GM21381 (cell line): ENCODE results near the gene NUDT4.
A peak's percentile ranks its signal among the peaks of the same experiment; 100 is the strongest.
"Not testable (repeated sequence)": the region's sequence is repeated elsewhere in the genome, so short reads cannot be mapped to it uniquely, and the experiment has no call there.

Source experiments
- ATAC-seq: cut with Tn5 transposase; IDR thresholded peaks from one replicate; pipeline ENCODE4 v1.9.1; 2021; ENCODE audit warnings: mild to moderate bottlenecking, moderate library complexity; ENCODE audit not compliant: unreplicated experiment

NUDT4 gene

DNA sequence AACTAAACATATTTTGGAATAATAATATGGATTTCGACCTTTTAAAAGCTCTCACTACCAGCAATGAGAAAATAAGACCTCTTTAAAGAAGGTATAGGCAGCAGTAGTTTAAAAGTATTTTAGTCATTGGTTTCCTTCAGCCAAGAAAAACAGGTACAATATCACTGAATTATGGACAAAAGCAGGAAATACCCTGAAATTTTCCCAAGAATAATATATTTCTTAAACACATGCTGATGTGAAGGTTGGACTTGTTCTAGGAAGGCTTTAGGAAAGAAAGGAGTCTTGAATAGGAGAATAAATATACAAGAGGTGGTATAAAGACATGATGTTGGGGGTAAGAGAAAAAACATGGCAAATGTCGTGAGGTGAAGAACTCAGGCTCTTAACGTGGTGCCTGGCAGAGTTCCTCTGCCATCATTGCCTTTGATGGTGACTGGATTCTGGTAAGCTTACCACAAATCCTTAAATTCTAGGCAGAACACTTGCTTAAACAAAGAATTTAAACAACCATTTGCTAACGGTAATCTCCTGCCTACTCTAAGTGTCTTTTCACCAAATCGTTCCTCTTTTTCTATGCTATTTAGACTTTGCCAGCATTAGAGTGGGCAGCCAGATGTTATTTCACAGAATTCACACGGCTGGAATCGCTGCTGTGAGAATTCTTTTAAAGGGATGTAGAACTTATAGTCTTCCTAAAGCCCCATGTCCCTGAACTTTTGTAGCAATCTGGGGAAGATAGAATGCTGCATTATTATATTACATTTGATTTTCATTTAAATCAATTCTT, 11.9 kb upstream of the NUDT4 start:
- no peak for ATAC-seq

DNA sequence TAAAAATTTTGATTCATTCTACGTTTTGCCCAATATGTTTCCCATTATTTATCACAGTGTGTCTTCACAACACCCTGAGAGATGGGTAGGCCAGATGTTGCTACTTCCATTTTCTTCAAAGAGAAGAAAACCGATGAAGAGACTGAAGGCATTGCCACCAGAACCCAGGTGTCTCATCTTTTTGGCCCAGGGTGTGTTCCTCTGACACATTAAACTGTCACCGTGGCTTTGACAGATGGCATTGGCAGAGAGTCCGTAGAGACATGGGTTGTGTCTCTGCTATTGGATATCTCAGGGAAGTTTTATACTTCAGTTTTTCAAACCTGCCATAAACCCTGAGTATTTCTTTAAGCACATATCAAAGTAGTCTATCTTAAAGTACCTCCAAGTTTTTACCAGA, 11.3 kb upstream of the NUDT4 start:
- no peak for ATAC-seq

DNA sequence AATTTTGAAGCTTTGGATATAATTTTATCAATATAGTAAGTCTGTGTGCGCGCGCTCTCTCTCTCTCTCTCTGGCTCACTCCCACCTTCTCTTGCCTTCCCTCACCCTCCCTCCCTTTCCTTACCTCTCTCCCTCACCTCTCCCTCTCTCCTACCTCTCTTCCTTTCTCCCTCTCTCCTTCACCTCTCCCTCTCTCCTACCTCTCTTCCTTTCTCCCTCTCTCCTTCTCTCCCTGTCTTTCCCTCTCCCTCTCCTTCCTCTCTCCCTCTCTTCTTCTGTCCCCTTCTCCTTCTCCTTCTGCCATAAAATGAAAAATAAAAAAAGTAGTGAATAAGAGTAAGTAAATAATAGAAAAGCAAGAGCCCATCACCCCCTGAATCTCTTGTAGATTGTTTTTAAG, 9.0 kb upstream of the NUDT4 start:
- no peak for ATAC-seq

DNA sequence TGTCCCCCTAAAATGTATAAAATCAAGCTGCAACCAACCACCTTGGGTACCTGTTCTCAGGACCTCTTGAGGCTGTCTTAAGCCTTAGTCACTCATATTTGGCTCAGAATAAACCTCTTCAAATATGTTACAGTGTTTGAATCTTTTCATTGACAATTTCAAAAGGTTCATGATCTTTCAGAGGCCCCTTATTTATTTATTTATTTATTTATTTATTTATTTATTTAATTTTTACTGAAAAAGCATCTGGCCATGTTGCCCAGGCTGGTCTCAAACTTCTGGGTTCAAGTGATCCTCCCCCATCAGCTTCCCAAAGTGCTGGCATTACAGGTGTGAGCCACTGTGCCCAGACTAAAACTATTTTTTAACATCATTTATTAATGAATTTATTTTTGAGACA, 8.2 kb upstream of the NUDT4 start:
- no peak for ATAC-seq

DNA sequence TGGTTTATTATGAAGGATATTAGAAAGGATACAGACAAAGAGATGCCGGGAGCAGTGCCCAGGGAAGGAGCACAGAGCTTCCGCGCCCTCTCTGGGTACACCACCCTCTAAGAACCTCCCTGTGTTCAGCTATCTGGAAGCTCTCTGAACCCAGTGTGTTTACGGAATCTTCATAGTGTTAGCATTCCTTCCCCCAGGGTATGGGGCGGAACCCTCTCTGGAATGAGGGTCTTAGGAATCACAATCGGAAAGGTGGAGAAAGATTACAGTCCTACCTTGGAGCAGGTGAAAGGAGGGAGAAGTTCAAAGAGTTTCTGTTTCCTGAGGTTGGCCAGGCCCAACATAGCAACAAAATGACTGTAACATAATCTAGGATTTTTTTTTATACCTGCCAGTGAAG, 6.8 kb upstream of the NUDT4 start:
- ATAC-seq: no peak

DNA sequence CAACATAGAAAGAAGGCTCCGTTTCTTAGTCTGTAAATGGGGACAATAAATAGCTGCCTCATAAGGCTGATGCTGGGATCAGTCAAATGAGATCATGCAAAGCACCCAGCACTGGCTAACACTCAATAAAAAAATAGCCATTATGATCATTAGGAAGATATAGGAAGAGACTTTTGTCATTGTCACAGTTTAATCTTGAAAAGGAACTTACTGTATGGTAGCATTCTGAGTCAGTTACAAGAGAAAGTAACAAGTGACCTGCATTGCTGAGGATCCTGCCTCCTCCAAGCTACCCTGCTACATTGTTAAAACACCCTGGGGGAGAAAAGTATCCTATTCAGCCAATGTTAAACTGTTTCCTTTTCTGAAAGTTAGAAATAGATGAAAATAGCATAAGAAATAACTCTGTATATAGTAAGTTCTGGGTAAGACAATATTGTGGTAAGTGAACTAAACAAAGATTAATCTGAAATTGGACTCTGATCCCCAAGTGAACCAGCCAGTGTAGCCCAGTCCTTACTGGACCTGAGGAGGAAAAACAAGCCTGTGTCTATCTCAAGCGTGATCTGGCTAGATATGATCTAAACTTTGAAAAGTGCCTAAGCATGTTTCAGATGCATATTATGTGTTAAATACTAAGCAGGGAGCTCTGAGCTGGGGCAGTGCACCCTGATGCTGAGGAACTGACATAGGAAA, 3.6 kb upstream of the NUDT4 start:
- no peak for ATAC-seq

DNA sequence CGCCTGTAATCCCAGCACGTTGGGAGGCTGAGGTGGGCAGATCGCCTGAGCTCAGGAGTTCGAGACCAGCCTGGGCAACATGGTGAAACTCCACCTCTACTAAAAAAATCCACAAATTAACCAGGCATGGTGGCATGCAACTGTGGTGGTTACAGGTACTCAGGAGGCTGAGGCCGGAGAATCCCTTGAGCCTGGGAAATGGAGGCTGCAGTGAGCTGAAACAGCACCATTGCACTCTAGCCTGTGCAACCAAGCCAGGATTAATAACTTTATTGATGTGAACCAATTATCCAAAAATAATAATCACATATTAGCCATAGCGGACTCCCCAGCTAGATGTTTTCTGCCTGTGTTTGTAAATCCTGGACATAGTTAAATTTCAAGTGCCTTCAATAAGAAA, 1.8 kb upstream of the NUDT4 start:
- no peak for ATAC-seq

DNA sequence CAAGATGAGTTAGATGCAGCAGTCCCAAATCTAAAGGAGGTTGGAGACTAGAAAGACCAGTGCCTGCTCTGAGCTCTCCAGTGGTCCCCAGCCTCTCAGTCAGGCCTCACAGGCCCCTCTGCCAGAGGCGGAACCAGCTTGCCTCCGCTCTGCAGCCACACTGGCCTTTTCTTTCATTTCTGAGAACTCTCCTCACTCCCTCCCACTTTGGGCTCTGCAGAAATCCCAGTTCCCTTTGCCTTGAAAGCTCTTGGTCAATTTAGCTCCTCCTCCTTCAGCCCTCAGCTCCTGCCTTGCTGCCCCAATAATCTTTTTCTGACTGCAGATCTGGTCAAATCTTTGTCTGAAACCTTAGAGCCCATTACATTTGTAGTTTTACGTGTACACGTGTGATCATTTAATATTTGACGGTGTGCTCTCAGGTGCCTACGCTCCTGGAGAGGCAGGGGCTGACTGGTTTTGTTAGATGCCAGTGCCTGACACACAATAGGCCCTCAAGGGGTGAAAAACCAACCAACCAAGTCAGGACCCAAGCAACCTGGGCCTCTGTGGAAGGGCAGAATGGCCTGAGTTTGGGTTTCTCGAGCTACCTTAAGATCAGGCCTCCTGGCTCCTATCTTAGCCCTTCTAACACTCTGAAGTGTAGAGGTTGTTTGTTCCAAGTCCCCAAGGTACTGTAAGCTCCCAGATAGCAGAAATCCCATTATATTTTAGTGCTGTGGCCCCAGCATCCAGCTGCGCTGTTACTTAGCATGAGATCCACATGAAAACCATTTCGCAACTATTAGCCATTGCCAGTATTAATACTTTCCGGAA, 1.1 kb upstream of the NUDT4 start:
- no peak for ATAC-seq

DNA sequence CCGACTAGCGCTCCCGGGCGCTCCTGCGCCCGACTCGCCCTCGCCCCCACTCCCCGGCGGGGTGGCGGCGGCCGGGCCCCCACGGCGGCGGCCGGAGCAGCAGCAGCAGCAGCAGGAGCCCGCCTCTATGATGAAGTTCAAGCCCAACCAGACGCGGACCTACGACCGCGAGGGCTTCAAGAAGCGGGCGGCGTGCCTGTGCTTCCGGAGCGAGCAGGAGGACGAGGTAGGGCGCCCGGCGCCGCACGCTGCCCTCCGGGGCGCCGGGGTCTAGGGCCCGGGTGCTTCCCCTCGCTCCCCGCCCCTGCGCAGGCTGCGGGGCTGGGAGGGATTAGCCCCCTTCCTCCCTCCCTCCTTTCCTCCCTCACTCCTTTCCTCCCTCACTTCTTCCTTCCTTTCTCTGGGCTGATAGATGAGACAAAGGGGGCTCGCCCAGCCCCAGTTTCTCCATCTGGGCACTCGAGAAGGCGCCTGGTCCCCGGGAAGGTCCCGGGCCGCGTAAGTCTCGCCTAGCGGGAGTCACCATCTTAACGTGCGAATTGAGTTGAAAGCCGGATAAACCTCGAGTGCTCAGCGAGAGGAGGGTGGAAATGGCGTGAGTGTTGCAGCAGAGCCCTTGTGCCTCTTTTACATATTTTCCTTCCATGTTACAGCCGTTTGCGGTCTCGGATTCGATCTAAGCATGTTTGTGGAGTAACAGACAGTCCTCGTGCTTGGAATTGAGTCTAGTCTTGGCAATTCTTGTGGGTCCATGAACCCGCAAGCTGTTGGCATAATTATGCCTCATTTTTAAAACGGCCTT, 672 bp downstream of the NUDT4 start:
- ATAC-seq: peak; percentile 30

DNA sequence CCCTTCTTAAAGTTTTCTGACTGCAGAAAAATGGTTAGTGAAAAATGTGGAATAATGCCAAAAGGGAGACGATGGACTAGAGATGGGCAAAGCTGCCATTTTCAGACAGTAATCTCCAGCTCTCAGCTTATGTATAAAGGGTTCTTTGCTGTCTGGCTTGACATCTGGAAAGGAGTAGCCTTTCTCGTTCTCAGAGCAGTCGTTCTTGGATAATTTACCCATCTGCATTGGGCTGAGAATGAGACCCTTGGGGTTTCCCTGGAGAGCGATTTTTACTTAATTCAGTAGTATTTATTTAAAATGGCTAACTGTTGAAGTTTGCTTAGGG, 1.2 kb downstream of the NUDT4 start:
- ATAC-seq: no peak

DNA sequence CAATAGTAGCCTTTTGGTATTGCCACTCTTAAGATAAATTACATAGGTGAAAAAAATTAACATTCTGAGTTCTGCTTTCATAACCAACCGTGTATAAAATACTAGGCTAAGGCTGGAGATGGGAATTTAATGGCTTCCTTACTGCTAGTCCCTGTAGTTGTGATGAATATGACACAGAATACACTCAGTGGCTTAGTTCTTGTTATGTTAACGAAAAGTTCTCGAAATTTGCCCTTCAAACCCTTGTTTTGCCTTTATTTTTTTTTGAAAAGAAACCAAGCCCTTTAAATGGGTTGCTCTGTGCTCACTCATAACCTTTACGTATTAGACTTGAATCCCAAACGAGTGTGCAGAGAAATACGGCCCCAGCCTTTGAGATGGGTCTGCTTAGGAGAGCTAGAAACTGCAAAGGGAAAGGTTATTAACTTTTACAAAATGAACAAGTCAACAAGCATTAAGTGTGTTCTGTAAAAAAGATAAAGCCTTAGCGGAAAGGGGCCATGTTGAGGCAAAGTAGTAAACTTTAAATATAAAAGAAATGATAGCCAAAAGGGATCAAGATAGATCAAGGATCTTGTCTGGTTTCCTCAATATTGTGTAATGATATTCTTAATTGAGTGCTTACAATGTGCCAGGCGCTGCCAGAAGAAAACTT, 1.7 kb downstream of the NUDT4 start:
- ATAC-seq: no peak

DNA sequence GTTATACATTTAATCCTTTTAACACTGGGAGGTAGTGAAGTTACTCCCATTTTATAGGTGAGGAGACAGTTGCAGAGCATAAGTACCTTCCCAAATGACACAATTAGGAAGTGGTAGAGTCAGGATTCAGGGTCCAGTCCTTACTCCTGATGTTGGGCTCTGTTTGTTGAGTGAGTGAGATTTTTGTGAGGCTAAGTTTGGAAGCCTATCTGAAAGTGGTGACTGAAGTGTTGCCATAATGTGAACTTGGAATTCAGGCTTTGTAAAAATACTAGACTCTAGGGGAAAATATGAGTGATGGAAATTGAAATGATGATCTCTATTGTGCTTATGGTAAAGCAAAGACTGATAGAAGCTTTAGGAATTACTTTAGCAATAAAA, 2.2 kb downstream of the NUDT4 start:
- no peak for ATAC-seq

DNA sequence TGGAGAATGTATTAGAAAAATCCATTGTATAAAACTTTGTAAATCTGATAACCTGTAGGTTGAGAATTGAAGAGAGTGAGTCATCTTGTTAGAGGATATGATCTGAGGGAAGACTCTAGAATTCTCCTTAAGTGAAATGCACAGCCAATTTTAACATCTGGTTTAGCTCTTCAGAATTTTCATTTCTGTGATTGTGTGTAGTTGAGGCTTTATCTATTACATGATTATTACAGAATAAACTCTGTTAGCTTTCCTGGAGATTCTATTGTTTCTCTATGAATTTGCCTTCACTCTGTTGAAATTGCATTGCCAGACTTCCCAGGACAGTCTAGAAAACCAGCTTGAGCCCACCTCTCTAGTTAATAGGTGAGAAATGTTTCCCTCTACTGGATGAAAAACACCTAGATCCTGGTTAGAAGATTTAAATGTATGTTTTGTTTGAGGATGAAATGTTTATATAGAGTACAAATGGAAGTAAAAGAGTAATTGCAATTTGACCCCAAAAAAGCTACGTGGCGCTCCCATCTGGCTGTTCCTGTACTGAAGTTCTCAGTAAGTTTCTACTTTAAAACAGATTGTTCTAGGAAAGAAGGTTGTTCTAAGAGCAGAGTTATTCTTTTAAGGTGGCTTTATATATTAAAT, 2.9 kb downstream of the NUDT4 start:
- no peak for ATAC-seq

DNA sequence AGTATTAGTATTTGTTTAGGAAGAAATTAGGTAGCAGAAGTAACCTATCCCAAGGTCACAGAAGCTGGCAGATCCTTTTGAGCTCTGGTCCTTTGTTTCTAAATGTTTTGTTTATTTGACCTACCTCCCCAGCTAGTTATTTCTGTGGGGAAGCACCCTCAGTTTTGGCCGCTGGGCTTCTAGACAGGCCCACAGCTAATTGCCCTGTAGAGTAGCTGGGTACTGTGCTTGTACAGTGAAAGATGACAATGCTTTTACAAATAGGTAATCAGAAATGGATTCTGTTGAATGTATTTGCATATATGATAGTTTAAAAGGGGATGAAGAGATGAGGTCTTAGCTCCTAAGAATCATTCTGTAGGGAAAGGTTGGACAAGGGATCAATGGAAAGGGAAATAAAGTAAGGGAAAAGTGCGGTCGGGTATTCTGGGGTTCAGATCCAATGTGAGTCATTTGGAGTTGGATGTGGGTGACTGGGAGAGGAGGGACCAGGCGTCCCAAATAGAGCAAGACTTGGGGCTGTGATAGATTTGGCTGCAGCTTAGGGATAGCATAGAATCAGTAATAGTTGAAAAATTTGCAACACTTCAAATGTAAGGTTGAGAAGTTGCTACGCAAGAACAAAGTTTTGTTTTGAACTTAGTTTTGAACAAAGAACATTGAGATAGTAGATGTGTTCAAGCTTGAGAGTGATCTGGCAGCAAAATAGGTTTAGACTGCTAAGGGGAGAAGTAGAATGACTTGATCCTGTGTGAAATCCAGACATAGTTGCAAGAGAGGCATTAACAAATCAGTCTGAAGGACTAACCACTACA, 3.6 kb downstream of the NUDT4 start:
- no peak for ATAC-seq

DNA sequence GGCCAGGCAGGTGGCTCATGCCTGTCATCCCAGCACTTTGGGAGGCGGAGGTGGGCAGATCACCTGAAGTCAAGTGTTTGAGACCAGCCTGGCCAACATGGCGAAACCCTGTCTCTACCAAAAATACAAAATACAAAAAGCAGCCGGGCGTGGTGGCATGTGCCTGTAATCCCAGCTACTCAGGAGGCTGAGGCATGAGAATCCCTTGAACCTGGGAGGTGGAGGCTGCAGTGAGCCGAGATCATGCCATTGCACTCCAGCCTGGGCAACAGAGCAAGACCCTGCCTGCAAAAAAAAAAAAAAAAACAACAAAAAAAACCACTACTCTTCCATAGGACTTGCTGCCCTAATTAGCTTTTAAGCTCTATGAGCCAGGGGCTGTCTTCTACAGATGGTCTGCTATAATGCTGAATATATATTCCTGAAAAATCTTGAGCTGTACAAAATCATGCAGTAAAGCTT, 4.3 kb downstream of the NUDT4 start:
- ATAC-seq: not testable (repeated sequence)

DNA sequence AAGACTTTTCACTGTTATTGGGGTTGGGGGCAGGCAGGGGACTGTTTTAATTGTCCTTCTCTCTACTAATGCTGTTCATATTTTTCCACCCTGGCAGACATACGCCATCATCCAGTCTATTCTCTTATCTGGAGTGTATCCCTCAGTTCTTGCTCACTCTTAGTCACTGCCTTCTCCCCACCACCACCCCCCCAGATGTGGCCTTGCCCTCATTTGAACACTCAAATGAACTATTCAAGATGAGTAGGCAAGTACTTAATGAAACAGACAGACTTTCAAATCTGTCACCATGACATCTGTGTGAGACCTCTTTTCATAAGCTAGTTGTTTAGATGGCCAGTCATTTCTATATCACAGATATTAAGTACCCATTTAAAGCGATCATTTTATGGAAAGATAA, 10.1 kb downstream of the NUDT4 start:
- ATAC-seq: no peak

DNA sequence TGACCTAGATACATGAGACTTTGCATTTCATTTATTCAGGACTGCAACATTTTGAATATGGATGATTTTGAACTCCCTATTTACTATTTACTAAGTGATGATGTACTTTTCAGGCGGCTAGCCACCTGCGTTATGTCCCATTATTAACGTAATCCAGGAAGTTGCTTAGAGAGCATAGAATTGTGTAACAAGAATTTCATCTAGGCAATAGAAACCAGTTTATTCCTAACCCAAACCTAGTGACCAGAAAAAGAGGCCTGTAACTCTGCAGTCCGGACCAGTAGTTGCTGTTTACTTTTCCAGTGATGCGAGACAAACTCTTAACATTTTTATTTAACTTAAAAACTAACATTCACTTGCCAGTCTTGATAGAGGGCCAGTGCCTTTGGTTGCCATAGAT, 12.3 kb downstream of the NUDT4 start:
- no peak for ATAC-seq

DNA sequence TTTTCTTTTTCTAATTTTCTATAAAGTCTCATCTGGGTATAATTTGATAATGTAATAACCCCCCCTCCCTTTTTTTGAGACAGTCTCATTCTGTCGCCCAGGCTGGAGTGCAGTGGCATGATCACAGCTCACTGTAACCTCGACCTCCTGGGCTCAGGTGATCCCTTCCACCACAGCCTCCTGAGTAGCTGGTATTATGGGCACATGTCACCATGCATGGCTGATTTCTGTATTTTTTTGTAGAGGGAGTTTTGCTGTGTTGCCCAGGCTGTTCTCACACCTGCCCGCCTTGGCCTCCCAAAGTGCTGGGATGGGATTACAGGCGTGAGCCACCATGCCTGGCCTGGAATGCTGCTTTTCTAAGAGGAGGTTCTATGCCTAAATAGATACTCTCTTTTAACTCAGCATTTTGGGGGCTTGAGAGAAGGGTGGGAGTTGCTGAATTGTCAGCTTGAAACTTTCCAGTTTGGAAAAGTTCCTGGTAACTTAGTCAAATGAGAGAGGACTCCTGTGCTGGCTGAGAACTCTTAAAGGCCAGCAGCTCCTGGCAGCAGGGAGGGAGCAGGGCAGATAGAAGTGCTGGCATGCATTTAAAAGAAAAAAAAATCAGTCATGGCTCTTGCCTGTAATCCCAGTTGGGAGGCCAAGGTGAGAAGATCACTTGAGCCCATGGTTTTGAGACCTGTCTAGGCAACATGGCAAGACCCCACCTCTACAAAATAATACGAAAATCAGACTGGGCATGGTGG, 13.0 kb downstream of the NUDT4 start:
- ATAC-seq: no peak

DNA sequence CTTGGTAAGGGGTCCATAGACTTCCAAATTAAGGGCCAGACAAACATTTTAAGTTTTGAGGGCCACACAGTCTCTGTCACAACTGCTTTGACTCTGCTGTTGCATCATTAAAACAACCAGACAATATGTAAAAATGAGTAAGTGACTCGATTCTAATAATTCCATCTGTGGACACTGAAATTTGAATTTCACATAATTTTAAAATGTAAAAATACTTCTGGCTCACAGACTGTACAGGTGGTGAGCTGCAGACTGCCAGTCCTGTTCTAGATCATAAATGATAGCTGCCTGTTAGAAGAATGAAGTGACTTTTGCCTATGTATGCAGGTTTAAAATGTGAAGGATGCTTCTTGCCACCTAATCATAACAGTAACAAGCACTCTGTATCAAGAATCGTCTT, 15.7 kb downstream of the NUDT4 start:
- ATAC-seq: no peak
